Fibroblast of lung (primary cell): Measurements from ENCODE around the gene BCL2L12.

ENCODE experiments used
- EZH2 ChIP-seq: IDR thresholded peaks from 2 replicates; pipeline ENCODE4 v1.5.1; 2012; ENCODE audit warnings: low read length, control low read depth, mild to moderate bottlenecking; ENCODE audit errors: missing control alignments
- TF ChIP-seq, protein P1 (sequence below), 2 donors: IDR thresholded peaks in 1 of 2; conservative IDR thresholded peaks in 1 of 2; 1 replicate in 1 of 2; 2 replicates in 1 of 2; pipeline ENCODE4 v1.5.1; 2011 to 2012; ENCODE audit warnings: low read length in 2 of 2, control low read depth in 1 of 2, inconsistent platforms in 1 of 2, low read depth in 1 of 2, mild to moderate bottlenecking in 1 of 2

DNA sequence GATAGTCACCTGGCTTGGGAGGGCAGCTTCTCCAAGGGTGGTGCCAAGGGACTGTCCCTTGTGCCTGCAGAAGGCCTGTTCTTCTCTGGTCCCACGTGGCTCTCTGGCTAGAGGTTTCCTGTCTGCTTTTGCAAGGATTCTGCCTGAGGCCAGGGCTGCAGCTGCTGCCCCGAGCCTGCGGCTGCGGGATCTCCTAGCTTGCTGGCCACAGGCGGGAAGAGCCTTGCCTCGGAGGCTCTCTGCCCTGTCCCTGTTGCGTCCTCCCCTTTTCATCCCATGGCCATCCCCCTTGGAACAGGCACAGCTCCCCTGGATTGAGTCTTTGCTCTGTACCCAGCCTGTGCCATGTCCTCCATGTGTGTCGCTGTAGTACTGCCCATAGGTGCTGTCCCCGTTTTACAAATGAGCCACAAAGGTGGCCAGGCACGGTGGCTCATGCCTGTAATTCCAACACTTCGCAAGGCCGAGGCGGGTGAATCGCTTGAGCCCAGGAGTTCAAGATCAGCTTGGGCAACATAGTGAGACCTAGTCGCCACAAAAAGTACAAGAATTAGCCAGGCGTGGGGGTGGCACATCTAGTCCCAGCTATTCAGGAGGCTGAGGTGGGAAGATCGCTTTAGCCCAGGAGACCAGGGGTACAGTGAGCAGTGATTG is 9.2 kb upstream of the BCL2L12 start:
- TF ChIP-seq, protein P1, sequence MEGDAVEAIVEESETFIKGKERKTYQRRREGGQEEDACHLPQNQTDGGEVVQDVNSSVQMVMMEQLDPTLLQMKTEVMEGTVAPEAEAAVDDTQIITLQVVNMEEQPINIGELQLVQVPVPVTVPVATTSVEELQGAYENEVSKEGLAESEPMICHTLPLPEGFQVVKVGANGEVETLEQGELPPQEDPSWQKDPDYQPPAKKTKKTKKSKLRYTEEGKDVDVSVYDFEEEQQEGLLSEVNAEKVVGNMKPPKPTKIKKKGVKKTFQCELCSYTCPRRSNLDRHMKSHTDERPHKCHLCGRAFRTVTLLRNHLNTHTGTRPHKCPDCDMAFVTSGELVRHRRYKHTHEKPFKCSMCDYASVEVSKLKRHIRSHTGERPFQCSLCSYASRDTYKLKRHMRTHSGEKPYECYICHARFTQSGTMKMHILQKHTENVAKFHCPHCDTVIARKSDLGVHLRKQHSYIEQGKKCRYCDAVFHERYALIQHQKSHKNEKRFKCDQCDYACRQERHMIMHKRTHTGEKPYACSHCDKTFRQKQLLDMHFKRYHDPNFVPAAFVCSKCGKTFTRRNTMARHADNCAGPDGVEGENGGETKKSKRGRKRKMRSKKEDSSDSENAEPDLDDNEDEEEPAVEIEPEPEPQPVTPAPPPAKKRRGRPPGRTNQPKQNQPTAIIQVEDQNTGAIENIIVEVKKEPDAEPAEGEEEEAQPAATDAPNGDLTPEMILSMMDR (conservative IDR thresholded peaks at IDR 0.05 in 1 of 2, IDR thresholded peaks at IDR 0.05 in 1 of 2; ENCODE audit: low read depth in 1 of 2, low read length in 2 of 2) = no peak
- no peak for TF ChIP-seq EZH2
